Measurements from ENCODE around the gene CD58. TPM values are rescaled to one million over a fixed set of nuclear protein-coding genes. Genes with fewer than 3 reads are reported as not detected.

The CD58 gene
- total and polyA plus RNA-seq, 4 donors: 5.1 to 30.2 (median 10.8) TPM

DNA sequence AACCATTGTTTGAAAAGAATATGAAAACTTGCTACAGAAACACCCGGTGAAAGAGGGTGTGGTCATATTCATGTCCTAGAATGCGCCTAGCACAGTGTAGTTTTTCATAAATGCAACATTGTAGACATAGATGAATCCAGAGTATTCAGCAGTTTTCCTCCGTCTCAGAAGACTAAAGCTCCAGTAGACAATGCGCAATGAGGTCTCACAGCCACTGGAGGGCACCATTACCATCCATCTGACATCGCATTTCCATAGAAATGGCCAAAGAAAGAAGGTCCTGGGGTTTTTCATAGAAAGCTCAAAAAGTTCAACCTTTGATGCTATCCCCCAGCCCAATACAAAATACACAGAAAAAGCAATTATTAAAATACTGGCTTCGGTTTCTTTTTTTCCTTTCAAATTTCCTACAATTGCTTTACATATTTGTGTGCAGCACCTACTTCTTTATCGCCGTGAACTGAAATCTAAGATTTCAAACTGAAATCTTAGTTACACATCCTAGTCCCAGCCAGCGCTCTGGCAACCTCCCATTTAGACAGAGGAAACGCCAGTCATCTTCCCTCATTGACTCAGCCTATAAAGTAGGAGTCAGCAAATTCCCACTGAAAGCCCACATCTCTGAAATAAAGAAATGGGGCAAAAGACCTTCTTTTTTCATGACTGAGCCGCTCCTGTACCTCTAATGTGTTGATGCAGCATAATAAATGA is 3.9 kb upstream of the CD58 start (continued):
- TF ChIP-seq, protein P1, sequence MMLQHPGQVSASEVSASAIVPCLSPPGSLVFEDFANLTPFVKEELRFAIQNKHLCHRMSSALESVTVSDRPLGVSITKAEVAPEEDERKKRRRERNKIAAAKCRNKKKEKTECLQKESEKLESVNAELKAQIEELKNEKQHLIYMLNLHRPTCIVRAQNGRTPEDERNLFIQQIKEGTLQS (IDR thresholded peaks at IDR 0.05): no peak
- peak; percentile 94 to 96 for TF ChIP-seq RAD21 (IDR thresholded peaks at IDR 0.05)

DNA sequence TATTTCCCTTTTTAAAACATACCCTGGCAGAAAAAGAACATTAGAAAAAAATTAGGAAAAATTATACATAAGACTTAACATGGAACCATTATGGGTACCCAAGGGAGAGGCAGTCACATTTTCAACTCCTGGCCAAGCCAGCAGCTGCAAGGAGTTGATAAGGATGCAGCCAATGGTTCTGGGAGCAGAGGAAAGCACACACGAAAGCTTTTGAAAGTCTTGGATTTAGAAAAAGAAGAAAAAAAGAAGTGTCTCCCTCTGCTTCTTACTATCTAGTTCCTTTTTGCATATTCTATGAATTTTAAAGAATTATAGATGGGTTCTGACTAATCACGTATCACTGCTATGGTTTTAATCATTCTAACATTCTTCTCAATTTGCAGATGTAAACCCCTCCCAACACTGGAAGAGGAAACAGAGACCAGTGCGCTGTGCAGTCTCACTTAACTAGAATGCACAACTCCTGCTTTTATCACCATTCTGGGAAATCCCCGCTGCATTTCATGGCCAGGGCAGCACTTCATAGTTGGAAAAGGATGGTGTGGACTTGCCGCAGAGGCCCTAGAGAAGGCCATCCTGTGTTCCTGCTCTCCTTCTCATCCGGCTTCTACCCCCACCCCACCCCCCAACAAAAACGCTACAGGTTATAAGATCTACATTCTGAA is 2.7 kb upstream of the CD58 start:
- Histone ChIP-seq H3K9ac (ENCODE audit: low read depth in 1 of 2, low read length in 2 of 2) (no peak overlapping the region), H3K27ac (ENCODE audit: low read depth in 1 of 2, low read length in 2 of 2) (no peak overlapping the region), H3K36me3 (ENCODE audit: control insufficient read depth in 4 of 4, insufficient read depth in 3 of 4, low read depth in 1 of 4, low read length in 3 of 4) (no peaks in the 10 kb centered on the region), H3K27me3 (ENCODE audit: control insufficient read depth in 4 of 4, insufficient read depth in 4 of 4, low read length in 3 of 4) (no peaks in the 10 kb centered on the region), H3K9me3 (ENCODE audit: control insufficient read depth in 4 of 4, low read length in 3 of 4) (no peaks in the 10 kb centered on the region), H3K4me1 (ENCODE audit: control insufficient read depth in 4 of 4, insufficient read depth in 4 of 4, low read length in 3 of 4) (peaks cover 1 to 12% (median 11%) of the 10 kb centered on the region in 4 donors), H3K4me3 (ENCODE audit: low read depth in 1 of 3, low read length in 3 of 3) (no peak overlapping the region)
- DNase-seq (ENCODE audit: low spot score): peak; percentile 59
- 80% methylated on average over 7 of the region's 7 CpGs for WGBS
- no peak for TF ChIP-seq JUND (IDR thresholded peaks at IDR 0.05)
- no peak for TF ChIP-seq TAF1 (conservative IDR thresholded peaks at IDR 0.05)
- no peak for TF ChIP-seq SP1 (IDR thresholded peaks at IDR 0.05)
- TF ChIP-seq GABPA (IDR thresholded peaks at IDR 0.05 in 1 of 2, conservative IDR thresholded peaks at IDR 0.05 in 1 of 2): no peak
- TF ChIP-seq HNF4A (conservative IDR thresholded peaks at IDR 0.05): no peak
- no peak for TF ChIP-seq FOXA1 (IDR thresholded peaks at IDR 0.05)
- TF ChIP-seq, protein P1 (IDR thresholded peaks at IDR 0.05): no peak
- TF ChIP-seq, protein P2, sequence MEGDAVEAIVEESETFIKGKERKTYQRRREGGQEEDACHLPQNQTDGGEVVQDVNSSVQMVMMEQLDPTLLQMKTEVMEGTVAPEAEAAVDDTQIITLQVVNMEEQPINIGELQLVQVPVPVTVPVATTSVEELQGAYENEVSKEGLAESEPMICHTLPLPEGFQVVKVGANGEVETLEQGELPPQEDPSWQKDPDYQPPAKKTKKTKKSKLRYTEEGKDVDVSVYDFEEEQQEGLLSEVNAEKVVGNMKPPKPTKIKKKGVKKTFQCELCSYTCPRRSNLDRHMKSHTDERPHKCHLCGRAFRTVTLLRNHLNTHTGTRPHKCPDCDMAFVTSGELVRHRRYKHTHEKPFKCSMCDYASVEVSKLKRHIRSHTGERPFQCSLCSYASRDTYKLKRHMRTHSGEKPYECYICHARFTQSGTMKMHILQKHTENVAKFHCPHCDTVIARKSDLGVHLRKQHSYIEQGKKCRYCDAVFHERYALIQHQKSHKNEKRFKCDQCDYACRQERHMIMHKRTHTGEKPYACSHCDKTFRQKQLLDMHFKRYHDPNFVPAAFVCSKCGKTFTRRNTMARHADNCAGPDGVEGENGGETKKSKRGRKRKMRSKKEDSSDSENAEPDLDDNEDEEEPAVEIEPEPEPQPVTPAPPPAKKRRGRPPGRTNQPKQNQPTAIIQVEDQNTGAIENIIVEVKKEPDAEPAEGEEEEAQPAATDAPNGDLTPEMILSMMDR (IDR thresholded peaks at IDR 0.05; ENCODE audit: low read depth, low read length, missing input control): no peak

DNA sequence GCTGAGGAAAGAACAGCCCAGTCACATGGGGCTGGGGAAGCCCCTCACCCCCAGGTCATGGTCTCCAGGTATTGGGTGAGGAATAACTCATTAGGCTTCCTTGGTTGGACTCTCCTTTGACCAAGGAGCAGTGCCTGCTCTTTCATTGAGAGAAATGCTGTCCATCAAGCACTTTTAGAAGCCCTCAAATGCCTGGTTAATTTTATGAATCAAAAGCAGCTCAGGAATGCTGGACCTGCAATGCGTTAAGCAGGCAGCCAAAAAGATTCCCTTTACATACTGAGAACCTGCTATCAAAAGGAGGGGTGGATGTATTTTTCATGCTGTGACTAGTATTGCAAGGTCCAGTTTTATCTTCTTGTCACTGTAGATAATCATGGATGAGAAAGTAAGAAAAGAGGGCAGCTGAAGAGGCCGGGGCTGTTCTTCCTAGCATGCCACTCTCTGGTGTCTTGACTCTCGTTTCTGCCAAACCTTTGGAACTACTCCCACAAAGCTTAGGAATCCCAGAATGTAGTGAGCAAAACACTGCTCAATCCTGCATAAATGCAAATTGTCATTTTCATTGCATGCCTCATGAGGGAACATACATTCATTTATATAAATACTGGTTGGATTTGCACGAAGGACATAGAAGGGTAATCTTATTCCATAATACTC is 2.1 kb upstream of the CD58 start:
- TF ChIP-seq HNF4G (IDR thresholded peaks at IDR 0.05) (no peak), JUND (IDR thresholded peaks at IDR 0.05) (no peak), HNF4A (conservative IDR thresholded peaks at IDR 0.05) (no peak)
- TF ChIP-seq, protein P2 (IDR thresholded peaks at IDR 0.05; ENCODE audit: low read depth, low read length, missing input control): no peak
- Histone ChIP-seq H3K27me3 (ENCODE audit: control insufficient read depth in 4 of 4, insufficient read depth in 4 of 4, low read length in 3 of 4) (no peaks in the 10 kb centered on the region), H3K9ac (ENCODE audit: low read depth in 1 of 2, low read length in 2 of 2) (no peak overlapping the region), H3K27ac (ENCODE audit: low read depth in 1 of 2, low read length in 2 of 2) (no peak overlapping the region), H3K36me3 (ENCODE audit: control insufficient read depth in 4 of 4, insufficient read depth in 3 of 4, low read depth in 1 of 4, low read length in 3 of 4) (no peaks in the 10 kb centered on the region), H3K9me3 (ENCODE audit: control insufficient read depth in 4 of 4, low read length in 3 of 4) (no peaks in the 10 kb centered on the region), H3K4me1 (ENCODE audit: control insufficient read depth in 4 of 4, insufficient read depth in 4 of 4, low read length in 3 of 4) (peaks cover 1 to 12% (median 11%) of the 10 kb centered on the region in 4 donors), H3K4me3 (ENCODE audit: low read depth in 1 of 3, low read length in 3 of 3) (no peak overlapping the region)
- WGBS: 83% methylated on average over 4 of the region's 4 CpGs
- DNase-seq (ENCODE audit: low spot score): no peak
